Measurements from ENCODE around the gene MXRA8. TPM values are rescaled to one million over a fixed set of nuclear protein-coding genes. Genes with fewer than 3 reads are reported as not detected.
A peak's percentile ranks its signal among the peaks of the same experiment; 100 is the strongest.

Gene MXRA8
- total and polyA plus RNA-seq, 9 of the 15 experiments (the other 6 are each of a cell fraction or from before 2014, with no cell fraction given): 0.66 to 11.3 (median 6.3) TPM

- TF ChIP-seq, protein P1, sequence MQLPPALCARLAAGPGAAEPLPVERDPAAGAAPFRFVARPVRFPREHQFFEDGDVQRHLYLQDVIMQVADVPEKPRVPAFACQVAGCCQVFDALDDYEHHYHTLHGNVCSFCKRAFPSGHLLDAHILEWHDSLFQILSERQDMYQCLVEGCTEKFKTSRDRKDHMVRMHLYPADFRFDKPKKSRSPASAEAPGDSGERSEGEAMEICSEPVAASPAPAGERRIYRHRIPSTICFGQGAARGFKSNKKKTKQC (CRISPR knock-in tag; IDR thresholded peaks at IDR 0.05): 0 out of 2 replicates have a peak, but pooled peaks have one; percentile 35
- TF ChIP-seq SNAPC5 (CRISPR knock-in tag; IDR thresholded peaks at IDR 0.05) (no peak), HEY1 (CRISPR knock-in tag; IDR thresholded peaks at IDR 0.05; ENCODE audit: borderline replicate concordance) (no peak), POLR2G (IDR thresholded peaks at IDR 0.05; ENCODE audit: low read depth, low read length) (no peak), PCBP1 (IDR thresholded peaks at IDR 0.05; ENCODE audit: low read depth, low read length, poor library complexity, severe bottlenecking) (peak; percentile 10), RBM14 (IDR thresholded peaks at IDR 0.05; ENCODE audit: borderline replicate concordance, insufficient read depth, low read depth, low read length) (peak; percentile 22; the same call in 1 of the 2 replicates), KDM5B (IDR thresholded peaks at IDR 0.05; ENCODE audit: insufficient replicate concordance, low read depth, low read length) (peak; percentile 10), MCM5 (IDR thresholded peaks at IDR 0.05; ENCODE audit: low read depth) (no peak)
Observed at GRCh38 chr1:1374589-1374928, 16.2 kb upstream of the MXRA8 start (continued).

- CTCF ChIA-PET (ENCODE audit: low intra/inter-chr PET ratio): interaction anchor here (1.5 kb wide), 1 partner anchor 25 kb away, joined by 5 read pairs; the partner anchor contains the start of gene DVL1
- POLR2A ChIA-PET: interaction anchor here (0.6 to 4.2 kb wide), 9 partner anchors 13 to 865 kb away, joined by 3 to 54 read pairs (median 5); partner anchors contain the start of gene CCNL2
- no peak for FAIRE-seq
- H3K9ac ChIP-seq (ENCODE audit: insufficient read depth in 1 of 2, low read depth in 2 of 2, low read length in 2 of 2): peak overlapping the region; percentile 99
- H3K79me2 ChIP-seq (ENCODE audit: control insufficient read depth, insufficient read depth, low read length): peaks cover 31% of the 10 kb centered on the region
- H3K4me3 ChIP-seq: peak overlapping the region; percentile 100
- ATAC-seq: no peak
- peaks cover 16 to 59% of the 10 kb centered on the region in 2 experiments for H3K4me1 ChIP-seq (replicated peaks in 1 of 2; ENCODE audit: control insufficient read depth in 2 of 2, insufficient read depth in 2 of 2, low read length in 2 of 2)
- peaks cover 6% of the 10 kb centered on the region for H3K9me1 ChIP-seq (ENCODE audit: control insufficient read depth, insufficient read depth, low read length)
- peak overlapping the region; percentile 97 for H3K27ac ChIP-seq (ENCODE audit: extremely low read depth, low read depth, low read length)
- peaks cover 26% of the 10 kb centered on the region for H3K36me3 ChIP-seq (ENCODE audit: control insufficient read depth, insufficient read depth, low read length)
- 38% methylated on average over 49 of the region's 52 CpGs for WGBS (ENCODE audit: insufficient coverage, low coverage, missing lambda C conversion rate)
- intact Hi-C loops (cut with micrococcal nuclease) (loop anchor here (2.0 to 10.0 kb wide), 2 partner anchors 23 to 131 kb away; no protein-coding TSS in a partner anchor), in situ Hi-C loops (cut with MboI) (no loop called here)
- TSS peak; percentile 75 for BruUV-seq (replicated peaks)
- no peaks in the 10 kb centered on the region for H3K27me3 ChIP-seq (ENCODE audit: control insufficient read depth in 2 of 2, insufficient read depth in 2 of 2, low read length in 2 of 2)
- no peaks in the 10 kb centered on the region for H3K9me3 ChIP-seq (replicated peaks; ENCODE audit: control insufficient read depth, insufficient read depth, low read depth, low read length)
- H3K4me2 ChIP-seq (ENCODE audit: insufficient read depth, low read length): peak overlapping the region; percentile 89
- DNase-seq (ENCODE audit: extremely low read depth in 1 of 4, low spot score in 3 of 4): peak in 1 of 4 experiments; percentile 54
- peaks cover 7% of the 10 kb centered on the region; the same call in 1 of the 2 replicates for H4K20me1 ChIP-seq (replicated peaks; ENCODE audit: control insufficient read depth, insufficient read depth, low read length)
- H2AFZ ChIP-seq (ENCODE audit: low read depth, low read length): no peak overlapping the region
- TF ChIP-seq POLR2G (IDR thresholded peaks at IDR 0.05; ENCODE audit: low read depth, low read length) (peak; percentile 17), RB1 (IDR thresholded peaks at IDR 0.05; ENCODE audit: low read depth) (0 out of 2 replicates have a peak, but pooled peaks have one; percentile 2), ETS1 (conservative IDR thresholded peaks at IDR 0.05; ENCODE audit: control insufficient read depth, low read depth, low read length) (peak; percentile 43; the same call in 1 of the 2 replicates), ZNF696 (CRISPR knock-in tag; conservative IDR thresholded peaks at IDR 0.05) (no peak), NR3C1 (CRISPR knock-in tag; IDR thresholded peaks at IDR 0.05) (peak; percentile 22; the same call in 1 of the 2 replicates), THAP12 (CRISPR knock-in tag; IDR thresholded peaks at IDR 0.05) (0 out of 2 replicates have a peak, but pooled peaks have one; percentile 8), CHD1 (IDR thresholded peaks at IDR 0.05; ENCODE audit: low read length) (peak; percentile 31)
Observed at GRCh38 chr1:1373815-1374588, 15.6 kb upstream of the MXRA8 start.
